Neuron (in vitro differentiated cells): ENCODE measurements around the gene C3orf20.

ENCODE experiments used
- H2AFZ ChIP-seq: one replicate; pipeline ENCODE4 v1.6.1; 2013; ENCODE audit warnings: low read depth, mild to moderate bottlenecking, inconsistent platforms, low read length, moderate library complexity
- H3K27me3 ChIP-seq: one replicate; pipeline ENCODE4 v1.6.1; 2013; ENCODE audit warnings: low read length; ENCODE audit not compliant: insufficient read depth
- H3K36me3 ChIP-seq: one replicate; pipeline ENCODE4 v1.6.1; 2013; ENCODE audit warnings: low read length; ENCODE audit not compliant: insufficient read depth
- H3K4me1 ChIP-seq: one replicate; pipeline ENCODE4 v1.6.1; 2013; ENCODE audit warnings: low read length; ENCODE audit not compliant: insufficient read depth
- H3K4me3 ChIP-seq: 2 replicates; pipeline ENCODE4 v1.5.1; 2013; ENCODE audit warnings: mild to moderate bottlenecking, low read length, moderate library complexity
- H3K9me3 ChIP-seq: one replicate; pipeline ENCODE4 v1.6.1; 2013; ENCODE audit warnings: low read length

Gene C3orf20

GRCh38 chr3:14674841-14675240 lies at the start of gene C3orf20:
C3orf20 (plus strand) TSS chr3:14675141; CDS start chr3:14682714, 7,573 bp downstream.
- Histone ChIP-seq H3K4me3 (no peak within 1 kb of the TSS), H3K9me3 (no peaks in the 10 kb centered on the region)

GRCh38 chr3:14625443-14625842 lies 49.5 kb upstream of the C3orf20 start:
- Histone ChIP-seq H2AFZ (no peak overlapping the region), H3K4me1 (peaks cover 9% of the 10 kb centered on the region), H3K36me3 (no peaks in the 10 kb centered on the region), H3K4me3 (no peak overlapping the region), H3K27me3 (peaks cover 9% of the 10 kb centered on the region), H3K9me3 (peaks cover 5% of the 10 kb centered on the region)

More at GRCh38 chr3:14674841-14675240, at the start of gene C3orf20:
- H3K4me1 ChIP-seq: no peaks in the 10 kb centered on the region
- peaks cover 34% of the 10 kb centered on the region for H3K36me3 ChIP-seq
- H2AFZ ChIP-seq: no peak within 1 kb of the TSS
- H3K27me3 ChIP-seq: no peaks in the 10 kb centered on the region

- H3K4me1 ChIP-seq: peaks cover under 1% of the 10 kb centered on the region
- no peak overlapping the region for H2AFZ ChIP-seq
- H3K4me3 ChIP-seq: no peak overlapping the region
- H3K9me3 ChIP-seq: peaks cover 5% of the 10 kb centered on the region
- no peaks in the 10 kb centered on the region for H3K36me3 ChIP-seq
- H3K27me3 ChIP-seq: peaks cover 14% of the 10 kb centered on the region
Observed at GRCh38 chr3:14627815-14628214, 47.1 kb upstream of the C3orf20 start.

- peaks cover 5% of the 10 kb centered on the region for H3K9me3 ChIP-seq
Observed at GRCh38 chr3:14628406-14628805, 46.5 kb upstream of the C3orf20 start.

GRCh38 chr3:14630404-14631100 lies 44.4 kb upstream of the C3orf20 start:
- Histone ChIP-seq H3K27me3 (peaks cover 12% of the 10 kb centered on the region), H2AFZ (no peak overlapping the region), H3K4me3 (no peak overlapping the region), H3K36me3 (no peaks in the 10 kb centered on the region), H3K4me1 (no peaks in the 10 kb centered on the region), H3K9me3 (peaks cover 5% of the 10 kb centered on the region)

More at GRCh38 chr3:14628406-14628805, 46.5 kb upstream of the C3orf20 start:
- Histone ChIP-seq H3K4me3 (no peak overlapping the region), H3K4me1 (no peaks in the 10 kb centered on the region), H3K36me3 (no peaks in the 10 kb centered on the region), H2AFZ (no peak overlapping the region), H3K27me3 (peaks cover 15% of the 10 kb centered on the region)

- H3K36me3 ChIP-seq: no peaks in the 10 kb centered on the region
- H3K27me3 ChIP-seq: peaks cover 12% of the 10 kb centered on the region
- no peak overlapping the region for H2AFZ ChIP-seq
- H3K4me3 ChIP-seq: no peak overlapping the region
- no peaks in the 10 kb centered on the region for H3K4me1 ChIP-seq
- peaks cover 5% of the 10 kb centered on the region for H3K9me3 ChIP-seq
Observed at GRCh38 chr3:14631101-14631497, 43.8 kb upstream of the C3orf20 start.

- H3K27me3 ChIP-seq: peaks cover 12% of the 10 kb centered on the region
- H3K4me3 ChIP-seq: no peak overlapping the region
- peaks cover 5% of the 10 kb centered on the region for H3K9me3 ChIP-seq
- no peaks in the 10 kb centered on the region for H3K36me3 ChIP-seq
- no peak overlapping the region for H2AFZ ChIP-seq
- H3K4me1 ChIP-seq: no peaks in the 10 kb centered on the region
Observed at GRCh38 chr3:14631687-14632441, 43.1 kb upstream of the C3orf20 start.

- H3K9me3 ChIP-seq: peaks cover 5% of the 10 kb centered on the region
- no peaks in the 10 kb centered on the region for H3K36me3 ChIP-seq
- H3K4me1 ChIP-seq: no peaks in the 10 kb centered on the region
- H3K27me3 ChIP-seq: peaks cover 12% of the 10 kb centered on the region
- H2AFZ ChIP-seq: no peak overlapping the region
- H3K4me3 ChIP-seq: no peak overlapping the region
Observed at GRCh38 chr3:14632442-14632930, 42.5 kb upstream of the C3orf20 start.

GRCh38 chr3:14633417-14633816 lies 41.5 kb upstream of the C3orf20 start:
- no peak overlapping the region for H2AFZ ChIP-seq
- H3K4me3 ChIP-seq: no peak overlapping the region
- no peaks in the 10 kb centered on the region for H3K36me3 ChIP-seq
- no peaks in the 10 kb centered on the region for H3K4me1 ChIP-seq
- peaks cover 9% of the 10 kb centered on the region for H3K27me3 ChIP-seq
- peaks cover 4% of the 10 kb centered on the region for H3K9me3 ChIP-seq

- H3K27me3 ChIP-seq: peaks cover 12% of the 10 kb centered on the region
- H2AFZ ChIP-seq: no peak overlapping the region
- no peaks in the 10 kb centered on the region for H3K4me1 ChIP-seq
- H3K36me3 ChIP-seq: no peaks in the 10 kb centered on the region
- H3K4me3 ChIP-seq: no peak overlapping the region
- no peaks in the 10 kb centered on the region for H3K9me3 ChIP-seq
Observed at GRCh38 chr3:14633819-14634424, 41.0 kb upstream of the C3orf20 start.

- Histone ChIP-seq H2AFZ (no peak overlapping the region), H3K4me3 (no peak overlapping the region), H3K9me3 (no peaks in the 10 kb centered on the region), H3K4me1 (no peaks in the 10 kb centered on the region), H3K36me3 (no peaks in the 10 kb centered on the region), H3K27me3 (peaks cover 16% of the 10 kb centered on the region)
Observed at GRCh38 chr3:14634763-14635400, 40.1 kb upstream of the C3orf20 start.

- no peaks in the 10 kb centered on the region for H3K36me3 ChIP-seq
- no peaks in the 10 kb centered on the region for H3K9me3 ChIP-seq
- H3K27me3 ChIP-seq: peaks cover 22% of the 10 kb centered on the region
- no peaks in the 10 kb centered on the region for H3K4me1 ChIP-seq
- H3K4me3 ChIP-seq: no peak overlapping the region
- H2AFZ ChIP-seq: no peak overlapping the region
Observed at GRCh38 chr3:14636496-14637087, 38.3 kb upstream of the C3orf20 start.
